HG03139 (cell line): ENCODE measurements around the gene FYN.

Experiments used
- ATAC-seq: cut with Tn5 transposase; IDR thresholded peaks from one replicate; pipeline ENCODE4 v1.9.1; 2021; ENCODE audit not compliant: unreplicated experiment

FYN gene

GRCh38 chr6:111884068-111884467, 10.8 kb upstream of the FYN start:
- ATAC-seq: no peak

- ATAC-seq: no peak
Measured at GRCh38 chr6:111880181-111880888, 7.1 kb upstream of the FYN start.

DNA sequence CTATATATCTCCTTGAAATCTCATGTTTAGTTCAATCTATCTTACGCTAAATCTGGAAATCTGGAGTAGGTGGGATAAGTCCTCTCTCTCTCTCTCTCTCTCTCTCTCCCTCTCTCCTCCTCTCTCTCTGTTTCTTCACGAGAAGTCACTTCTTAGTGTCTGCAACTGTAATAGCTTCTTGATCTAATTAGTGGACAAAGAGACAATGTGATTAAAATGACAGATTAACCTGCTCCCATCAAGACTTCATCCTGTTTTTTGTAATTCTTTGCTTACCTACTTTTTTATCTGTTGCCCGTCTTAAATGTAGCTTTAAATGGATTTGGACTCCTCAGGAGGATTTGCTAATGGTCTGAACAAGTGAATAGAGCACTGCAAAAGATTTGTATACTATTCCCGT, 2.5 kb upstream of the FYN start:
- no peak for ATAC-seq

- ATAC-seq: no peak
Measured at GRCh38 chr6:111874025-111874415, 768 bp upstream of the FYN start.

GRCh38 chr6:111872401-111873177, 663 bp downstream of the FYN start:
- peak; percentile 9 for ATAC-seq

GRCh38 chr6:111871725-111872400, 1.4 kb downstream of the FYN start:
- ATAC-seq: no peak

DNA sequence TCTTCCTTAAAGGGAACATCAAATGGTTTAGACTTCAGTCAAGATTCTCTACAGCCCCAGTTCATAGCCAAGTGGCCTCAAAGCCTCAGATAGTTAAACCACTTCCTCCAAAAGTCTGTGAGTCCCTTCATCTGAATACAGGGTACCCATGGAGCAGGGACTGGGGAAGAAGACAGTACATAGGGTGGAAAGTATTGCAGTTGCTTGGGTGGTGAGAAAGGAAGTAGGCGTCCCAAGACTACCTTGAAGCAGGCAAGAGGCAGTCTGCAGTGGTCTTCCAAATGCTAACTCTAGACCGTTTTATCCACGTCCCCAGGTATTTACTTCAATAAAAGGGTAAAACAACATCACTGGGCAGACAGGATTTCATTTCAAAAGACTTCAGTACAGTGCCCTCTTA, 2.0 kb downstream of the FYN start:
- ATAC-seq: no peak

DNA sequence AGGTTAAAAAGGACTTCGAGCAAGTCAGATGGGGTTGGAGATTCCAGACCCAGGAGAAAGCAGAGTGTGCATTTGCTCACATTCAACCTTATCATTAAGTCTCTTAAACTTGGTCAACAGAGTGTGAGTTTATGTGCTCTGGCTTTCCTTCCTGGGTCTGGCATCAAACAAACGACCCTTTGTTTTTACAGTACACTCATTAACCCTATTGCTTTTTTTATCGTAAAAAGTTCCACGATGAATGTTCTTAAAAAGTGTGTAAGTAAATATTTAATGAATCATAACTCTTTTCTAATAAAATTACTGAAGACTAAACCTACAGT, 2.5 kb downstream of the FYN start:
- no peak for ATAC-seq

- no peak for ATAC-seq
Measured at GRCh38 chr6:111870051-111870741, 3.1 kb downstream of the FYN start.

- no peak for ATAC-seq
Measured at GRCh38 chr6:111866857-111867256, 6.4 kb downstream of the FYN start.

DNA sequence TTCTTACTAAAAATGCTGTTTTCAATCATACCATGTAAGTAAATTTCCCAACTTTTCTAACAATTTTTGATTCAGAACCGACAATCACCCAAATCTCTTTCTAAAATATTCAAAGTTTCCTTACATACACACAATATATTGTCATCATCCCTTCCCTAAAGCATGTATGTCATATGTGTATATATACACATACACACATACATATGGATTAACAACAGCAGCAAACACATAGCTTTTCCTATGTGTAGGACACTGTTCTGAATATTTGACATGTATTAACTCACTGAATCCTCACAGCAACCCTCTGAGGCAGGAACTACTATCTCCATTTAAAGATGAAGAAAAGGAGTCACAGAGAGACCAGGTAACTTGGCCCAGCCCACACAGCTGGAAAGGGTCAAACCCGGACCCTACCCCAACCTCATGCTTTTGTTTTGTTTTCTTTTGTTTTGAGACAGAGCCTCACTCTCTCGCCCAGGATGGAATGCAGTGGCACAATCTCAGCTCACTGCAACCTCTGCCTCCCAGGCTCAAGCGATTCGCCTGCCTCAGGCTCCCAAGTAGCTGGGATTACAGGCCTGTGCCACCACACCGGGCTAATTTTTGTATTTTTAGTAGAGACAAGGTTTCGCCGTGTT, 7.2 kb downstream of the FYN start:
- ATAC-seq: no peak

GRCh38 chr6:111865049-111865585, 8.1 kb downstream of the FYN start:
- ATAC-seq: no peak

DNA sequence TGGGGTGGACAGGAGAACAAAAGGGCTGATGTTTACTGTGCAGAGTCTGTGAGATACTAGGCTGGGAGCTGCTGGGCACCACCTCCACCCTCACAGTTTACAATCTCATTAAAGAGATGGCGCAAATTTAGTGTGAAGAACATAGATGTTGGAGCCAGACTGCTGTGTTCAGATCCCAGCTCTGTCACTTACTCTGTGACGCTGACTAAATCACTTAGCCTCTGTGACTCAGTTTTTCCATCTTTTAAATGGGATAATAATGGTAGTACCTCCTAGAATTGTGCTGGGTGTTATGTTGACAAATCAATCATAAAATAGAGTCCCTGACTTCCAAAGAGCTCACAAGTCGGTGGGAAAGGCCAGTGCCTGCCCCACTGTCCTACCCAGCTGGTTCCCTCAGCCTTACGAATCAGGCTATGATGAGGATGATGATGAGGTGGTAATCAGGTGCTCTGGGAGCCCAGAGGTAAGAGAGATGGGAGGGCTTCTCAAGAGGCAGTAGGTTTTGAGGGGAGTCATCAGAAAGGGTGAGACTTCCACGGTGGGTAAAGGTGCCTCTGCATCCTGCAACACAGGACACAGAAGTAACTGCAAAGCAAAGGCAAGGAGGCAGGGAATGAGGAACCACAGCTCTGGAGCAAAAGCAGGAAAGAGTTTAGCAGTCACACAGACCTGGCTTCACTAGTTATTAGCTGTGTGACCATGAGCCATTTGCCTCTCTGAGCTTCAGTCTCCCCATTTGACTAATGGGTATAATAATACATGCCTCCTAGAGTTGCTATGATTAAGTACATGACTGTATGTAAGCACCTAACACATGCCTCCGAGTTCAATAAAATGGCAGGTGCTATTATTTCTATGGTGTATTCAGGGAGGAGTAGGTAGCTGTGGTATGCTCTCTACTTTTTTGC, 8.9 kb downstream of the FYN start:
- no peak for ATAC-seq

- no peak for ATAC-seq
Measured at GRCh38 chr6:111862741-111863140, 10.5 kb downstream of the FYN start.

- ATAC-seq: no peak
Measured at GRCh38 chr6:111862314-111862713, 10.9 kb downstream of the FYN start.

DNA sequence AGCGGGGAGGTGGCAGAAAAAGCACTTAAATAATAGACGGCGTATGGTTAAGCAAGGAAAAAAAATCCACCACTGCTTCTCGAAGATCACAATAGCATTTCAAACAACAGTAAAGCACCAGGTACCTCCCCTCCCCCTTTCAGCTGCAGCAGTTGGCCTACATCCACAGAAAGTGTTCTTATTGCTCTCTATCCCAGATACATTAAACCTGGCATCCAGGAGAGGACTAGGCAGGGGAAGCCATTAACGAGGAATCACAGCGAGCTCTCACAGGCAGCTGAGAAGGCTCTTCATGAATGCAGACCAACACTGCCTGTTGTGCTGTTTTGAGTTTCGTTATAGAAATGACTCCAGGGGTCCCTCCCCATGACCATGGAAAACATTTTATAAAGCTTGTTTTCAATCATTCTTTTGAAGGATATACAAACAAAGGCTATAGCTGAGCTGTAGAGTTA, 11.8 kb downstream of the FYN start:
- no peak for ATAC-seq

- ATAC-seq: no peak
Measured at GRCh38 chr6:111858347-111858746, 14.9 kb downstream of the FYN start.

DNA sequence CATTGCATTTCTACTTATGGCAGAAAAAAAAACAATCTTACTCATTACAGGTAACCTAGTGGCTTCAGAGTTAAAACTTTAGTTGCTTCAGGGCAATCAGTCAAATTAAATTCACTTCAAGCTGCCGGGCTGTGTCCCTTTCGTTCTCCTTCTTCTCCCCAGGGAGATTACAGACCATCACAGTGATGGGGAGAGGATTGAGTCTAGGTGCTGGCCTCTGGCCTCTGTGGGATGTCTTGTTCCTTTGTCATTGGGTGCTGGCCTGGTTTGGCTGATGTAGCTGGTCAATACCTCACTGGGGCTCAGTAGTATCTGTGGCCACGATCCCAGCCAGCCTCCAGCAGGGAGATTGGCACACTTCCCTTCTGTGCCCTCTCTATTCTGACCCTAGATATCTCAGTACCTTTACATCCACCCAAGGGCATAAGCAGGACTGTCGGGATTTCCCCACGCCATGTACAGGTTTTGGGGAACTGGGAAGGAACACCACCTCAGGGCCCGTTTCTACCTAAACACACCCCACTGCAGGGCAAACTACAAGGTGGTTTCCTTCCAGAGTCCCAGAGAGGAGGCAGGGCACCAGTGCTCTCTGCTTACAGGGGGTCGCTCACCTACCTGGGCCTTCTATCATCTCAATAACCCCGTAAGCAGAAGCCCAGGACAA, 15.4 kb downstream of the FYN start:
- no peak for ATAC-seq

DNA sequence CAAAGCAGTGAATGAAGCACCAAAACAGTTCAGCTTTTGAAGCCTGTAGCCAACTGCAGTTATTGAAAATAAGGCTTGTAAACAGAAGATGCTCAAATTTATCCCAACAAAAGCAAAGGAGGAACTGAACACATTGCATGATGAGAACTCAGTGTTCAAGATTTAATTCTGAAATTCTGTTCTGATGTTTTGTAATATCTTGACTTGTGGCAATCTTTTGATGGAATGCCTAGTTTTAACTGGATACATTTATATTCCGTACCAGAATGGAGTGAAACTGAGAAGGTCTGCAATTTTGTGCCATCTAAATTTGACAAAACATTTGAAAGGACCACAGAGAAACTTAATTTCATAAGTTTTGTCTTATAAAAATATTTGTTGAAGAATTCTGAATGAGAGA, 17.5 kb downstream of the FYN start:
- ATAC-seq: no peak
